Activated CD8-positive, alpha-beta memory T cell treated with anti-CD3 and anti-CD28 coated beads for 36 hours (primary cell): ENCODE measurements around the gene TMEM37. TPM values are rescaled to one million over a fixed set of nuclear protein-coding genes. Genes with fewer than 3 reads are reported as not detected.

Experiments
- CTCF ChIA-PET: fragments of 350-600 bp; sonication (Branson Sonifier 250); formaldehyde crosslinking; loops from one replicate; lab custom pipeline; 2021; ENCODE audit warnings: antibody characterized with exemption; lab: Charles Lee
- POLR2A ChIA-PET: fragments of 350-600 bp; sonication (Branson Sonifier 250); formaldehyde crosslinking; loops from one replicate; lab custom pipeline; 2021; ENCODE audit warnings: antibody characterized with exemption; lab: Charles Lee
- total RNA-seq, 2 experiments: library from RNA; stranded (reverse); gene quantifications; one replicate each; pipeline ENCODE4 v1.2.3, GENCODE V29; 2021

TMEM37 gene
- total RNA-seq, 2 experiments from 2014 or later = not detected

GRCh38 chr2:119485336-119486110, 53.9 kb downstream of the TMEM37 start:
- ChIA-PET POLR2A (no interaction called here), CTCF (interaction anchor here (0.6 kb wide), 1 partner anchor 86 kb away, joined by 3 read pairs; no protein-coding TSS in a partner anchor)

GRCh38 chr2:119486196-119486827, 54.7 kb downstream of the TMEM37 start:
- ChIA-PET CTCF (no interaction called here), POLR2A (no interaction called here)

DNA sequence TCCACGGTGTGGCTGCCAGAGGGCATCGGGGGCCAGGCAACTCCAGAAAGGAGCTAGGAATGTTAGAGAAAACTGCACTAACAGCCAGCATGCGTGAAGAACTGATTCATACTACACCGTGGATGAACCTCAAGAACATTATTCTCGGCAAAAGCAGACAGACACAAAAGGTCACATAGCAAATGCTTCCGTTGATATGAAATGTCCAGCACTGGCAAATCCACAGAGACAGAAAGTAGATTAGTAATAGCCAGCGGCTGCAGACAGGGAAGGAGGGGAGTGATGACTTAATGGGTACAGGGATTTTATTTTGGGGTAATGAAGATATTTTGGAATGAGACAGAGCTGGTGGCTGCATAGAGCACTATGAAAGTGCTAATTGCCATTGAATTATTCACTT, 55.2 kb downstream of the TMEM37 start:
- ChIA-PET POLR2A (no interaction called here), CTCF (no interaction called here)

- CTCF ChIA-PET = no interaction called here
- POLR2A ChIA-PET = no interaction called here
Measured at GRCh38 chr2:119487434-119488244, 56.0 kb downstream of the TMEM37 start.

Other genes starting within 250 kb of the TMEM37 start
- gene STEAP3, start 208.0 kb upstream of the TMEM37 start, total RNA-seq = under 1 TPM; 0.44 to 0.46 TPM
- gene C2orf76, start 65.0 kb upstream of the TMEM37 start, total RNA-seq = 10 to 100 TPM; 21.0 to 22.1 TPM
- 100 to 1,000 TPM; 161 to 169 TPM for gene DBI, start 64.9 kb upstream of the TMEM37 start, total RNA-seq
- not detected for gene SCTR, start 92.6 kb downstream of the TMEM37 start, total RNA-seq
- gene CFAP221, start 112.6 kb downstream of the TMEM37 start, total RNA-seq = not detected
- 10 to 100 TPM; 16.3 to 20.5 TPM for gene TMEM177, start 247.3 kb downstream of the TMEM37 start, total RNA-seq